ENCODE results near the gene ACTR5.

GRCh38 chr20:38806855-38807655 is 58.8 kb downstream of the ACTR5 start:
- TF ChIP-seq CTCF (IDR thresholded peaks at IDR 0.05) (no peak), POLR2A (IDR thresholded peaks at IDR 0.05; ENCODE audit: low read depth) (no peak), EP300 (IDR thresholded peaks at IDR 0.05) (no peak), POLR2AphosphoS5 (IDR thresholded peaks at IDR 0.05) (no peak)

All from esophagus muscularis mucosa (tissue), 4 donors.